HepG2 (cell line): Measurements from ENCODE around the gene FAAP20. TPM values are rescaled to one million over a fixed set of nuclear protein-coding genes. Genes with fewer than 3 reads are reported as not detected.

Source experiments
- ARID3A ChIP-seq: IDR thresholded peaks from 2 replicates; pipeline ENCODE4 v1.6.1; 2012; ENCODE audit warnings: low read depth, low read length, improper control_type of control experiment
- ATM ChIP-seq: fragments of 450-650 bp; IDR thresholded peaks from 2 replicates; pipeline ENCODE4 v1.7.1; 2017; ENCODE audit warnings: mild to moderate bottlenecking, borderline replicate concordance
- CBX2 ChIP-seq, 2 experiments: fragments of 200-600 bp in 1 of 2; sonication (generic); formaldehyde crosslinking in 1 of 2; IDR thresholded peaks; 2 replicates each; pipeline versions ENCODE4 v1.7.0 to v1.8.1; 2018 to 2022; ENCODE audit warnings: low read depth in 2 of 2, low read length in 1 of 2, mild to moderate bottlenecking in 1 of 2, missing genetic modification reagents in 1 of 2
- CHD4 ChIP-seq: fragments of 200-600 bp; sonication (generic); IDR thresholded peaks from 2 replicates; pipeline ENCODE4 v1.7.0; 2017; ENCODE audit warnings: mild to moderate bottlenecking, low read length, borderline replicate concordance
- FOXA3 ChIP-seq: IDR thresholded peaks from 2 replicates; pipeline ENCODE4 v1.6.1; 2016; ENCODE audit warnings: missing genetic modification reagents, missing compliant biosample characterization
- FOXP4 ChIP-seq: sonication (generic); formaldehyde crosslinking; IDR thresholded peaks from 2 replicates; pipeline ENCODE4 v1.4.0; 2020; ENCODE audit warnings: missing genetic modification reagents
- GPN1 ChIP-seq: sonication (generic); formaldehyde crosslinking; IDR thresholded peaks from 2 replicates; pipeline ENCODE4 v1.5.1; 2020; ENCODE audit warnings: missing genetic modification reagents, borderline replicate concordance
- IKZF1 ChIP-seq: fragments of 450-650 bp; IDR thresholded peaks from 2 replicates; pipeline ENCODE4 v1.7.1; 2016
- KDM1A ChIP-seq: IDR thresholded peaks from 2 replicates; pipeline ENCODE4 v1.6.1; 2016; ENCODE audit warnings: missing compliant biosample characterization
- MAFK ChIP-seq, 2 experiments: IDR thresholded peaks in 1 of 2; conservative IDR thresholded peaks in 1 of 2; 2 replicates each; pipeline ENCODE4 v1.6.1; 2011; ENCODE audit warnings: improper control_type of control experiment in 2 of 2, low read length in 2 of 2
- SAP130 ChIP-seq: IDR thresholded peaks from 2 replicates; pipeline ENCODE4 v1.6.1; 2016; ENCODE audit warnings: low read depth
- TEAD2 ChIP-seq: sonication (generic); formaldehyde crosslinking; IDR thresholded peaks from 2 replicates; pipeline ENCODE4 v1.9.0; 2021; ENCODE audit warnings: missing genetic modification reagents
- ZBTB38 ChIP-seq: sonication (generic); formaldehyde crosslinking; IDR thresholded peaks from 2 replicates; pipeline ENCODE4 v1.5.1; 2020; ENCODE audit warnings: mild to moderate bottlenecking, missing genetic modification reagents
- ZBTB7B ChIP-seq: sonication (generic); formaldehyde crosslinking; IDR thresholded peaks from 2 replicates; pipeline ENCODE4 v1.4.0; 2020; ENCODE audit warnings: missing genetic modification reagents
- ZFP62 ChIP-seq: sonication (generic); formaldehyde crosslinking; IDR thresholded peaks from 2 replicates; pipeline ENCODE4 v1.4.0; 2020; ENCODE audit warnings: missing genetic modification reagents
- ZNF256 ChIP-seq: sonication (generic); formaldehyde crosslinking; conservative IDR thresholded peaks from 2 replicates; pipeline ENCODE4 v1.4.0; 2020; ENCODE audit warnings: missing genetic modification reagents
- ZNF333 ChIP-seq: sonication (generic); formaldehyde crosslinking; IDR thresholded peaks from 2 replicates; pipeline ENCODE4 v1.4.0; 2020; ENCODE audit warnings: mild to moderate bottlenecking, missing genetic modification reagents, borderline replicate concordance
- ZNF441 ChIP-seq: sonication (generic); formaldehyde crosslinking; IDR thresholded peaks from 2 replicates; pipeline ENCODE4 v1.7.0; 2021; ENCODE audit warnings: missing genetic modification reagents, borderline replicate concordance
- ZNF891 ChIP-seq: sonication (generic); formaldehyde crosslinking; IDR thresholded peaks from 2 replicates; pipeline ENCODE4 v1.5.0; 2020; ENCODE audit warnings: mild to moderate bottlenecking, missing genetic modification reagents
- ZSCAN21 ChIP-seq: sonication (generic); formaldehyde crosslinking; IDR thresholded peaks from 2 replicates; pipeline ENCODE4 v1.8.0; 2022; ENCODE audit warnings: mild to moderate bottlenecking, missing genetic modification reagents, moderate library complexity, borderline replicate concordance
- polyA plus RNA-seq, 8 experiments: library from polyadenylated mRNA; depleted of rRNA in 3 of 8; stranded (reverse) in 7 of 8; unstranded in 1 of 8; fragments of >200 nt; fragmentation: Illumina TruSeq in 4 of 8; extraction: Trizol in 4 of 8; gene quantifications; 2 replicates each; pipeline versions ENCODE4 v1.2.1 to v1.2.3, GENCODE V29; 2011 to 2016; ENCODE audit warnings: low read depth in 4 of 8, missing spikeins in 1 of 8, mixed read lengths in 1 of 8; ENCODE audit not compliant: insufficient read depth in 1 of 8
- total RNA-seq, 5 experiments: library from RNA; depleted of rRNA; stranded (reverse); fragments of >200 nt; fragmentation: Illumina TruSeq; extraction: Trizol; gene quantifications; 2 replicates each; pipeline ENCODE4 v1.2.3, GENCODE V29; 2016; ENCODE audit warnings: low read depth in 1 of 5
- TF ChIP-seq, protein P1 (sequence below): sonication (generic); formaldehyde crosslinking; IDR thresholded peaks from 2 replicates; pipeline ENCODE4 v1.9.0; 2021; ENCODE audit warnings: missing genetic modification reagents, borderline replicate concordance
- TF ChIP-seq, protein P2 (sequence below): sonication (generic); formaldehyde crosslinking; IDR thresholded peaks from 2 replicates; pipeline ENCODE4 v1.4.0; 2020; ENCODE audit warnings: missing genetic modification reagents, borderline replicate concordance

FAAP20 gene
- total and polyA plus RNA-seq, 2 of the 13 experiments (the other 11 are each of a cell fraction or from before 2014, with no cell fraction given), result 9.6 to 10.8 TPM

DNA sequence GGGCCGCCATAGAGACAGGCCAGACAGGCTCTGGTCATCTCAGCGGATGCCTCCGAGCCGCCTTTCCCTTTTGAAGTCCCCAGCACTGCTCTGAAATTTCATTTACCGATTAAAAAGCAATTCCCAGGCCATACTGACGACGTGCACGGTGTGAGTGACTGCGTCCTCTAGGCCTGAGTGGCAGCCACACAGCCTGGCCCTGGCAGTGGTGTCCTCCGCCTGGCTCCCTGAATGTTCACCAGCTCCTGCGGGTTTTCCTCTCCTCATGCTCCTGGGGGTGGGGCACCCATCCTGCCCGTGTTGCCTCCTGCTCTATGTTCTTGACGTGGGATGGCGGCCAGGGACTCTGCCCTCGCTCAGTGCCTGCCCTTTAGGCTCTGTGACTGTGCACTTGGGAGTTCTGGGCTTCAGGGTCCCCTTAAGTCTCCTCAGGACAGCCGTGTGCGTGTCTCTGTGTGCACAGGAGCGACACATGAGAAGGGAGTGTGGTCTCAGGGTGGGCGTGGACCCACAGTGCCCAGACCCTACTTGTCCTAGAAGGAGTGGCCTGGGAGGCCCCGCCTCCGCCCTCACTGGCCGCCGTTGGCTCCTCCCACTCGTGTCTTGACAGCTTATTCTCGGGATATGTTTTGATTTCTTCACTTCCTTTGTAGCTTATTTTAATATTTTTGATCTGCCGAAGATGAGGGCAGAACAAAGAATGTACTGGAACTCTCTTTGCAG, 37.1 kb upstream of the FAAP20 start (continued):
- TF ChIP-seq ARID3A, result no peak
- TF ChIP-seq ATM, result no peak
- TF ChIP-seq IKZF1, result no peak
- no peak for TF ChIP-seq CHD4
- no peak for TF ChIP-seq KDM1A
- no peak for TF ChIP-seq TEAD2 (CRISPR knock-in tag)
- 0 out of 2 replicates have a peak, but pooled peaks have one; percentile 15 for TF ChIP-seq ZNF891 (CRISPR knock-in tag)
- no peak for TF ChIP-seq ZNF333
- TF ChIP-seq ZNF256 (CRISPR knock-in tag), result no peak
- no peak for TF ChIP-seq GPN1 (CRISPR knock-in tag)
- TF ChIP-seq FOXA3 (CRISPR knock-in tag), result no peak
- TF ChIP-seq, protein P1, sequence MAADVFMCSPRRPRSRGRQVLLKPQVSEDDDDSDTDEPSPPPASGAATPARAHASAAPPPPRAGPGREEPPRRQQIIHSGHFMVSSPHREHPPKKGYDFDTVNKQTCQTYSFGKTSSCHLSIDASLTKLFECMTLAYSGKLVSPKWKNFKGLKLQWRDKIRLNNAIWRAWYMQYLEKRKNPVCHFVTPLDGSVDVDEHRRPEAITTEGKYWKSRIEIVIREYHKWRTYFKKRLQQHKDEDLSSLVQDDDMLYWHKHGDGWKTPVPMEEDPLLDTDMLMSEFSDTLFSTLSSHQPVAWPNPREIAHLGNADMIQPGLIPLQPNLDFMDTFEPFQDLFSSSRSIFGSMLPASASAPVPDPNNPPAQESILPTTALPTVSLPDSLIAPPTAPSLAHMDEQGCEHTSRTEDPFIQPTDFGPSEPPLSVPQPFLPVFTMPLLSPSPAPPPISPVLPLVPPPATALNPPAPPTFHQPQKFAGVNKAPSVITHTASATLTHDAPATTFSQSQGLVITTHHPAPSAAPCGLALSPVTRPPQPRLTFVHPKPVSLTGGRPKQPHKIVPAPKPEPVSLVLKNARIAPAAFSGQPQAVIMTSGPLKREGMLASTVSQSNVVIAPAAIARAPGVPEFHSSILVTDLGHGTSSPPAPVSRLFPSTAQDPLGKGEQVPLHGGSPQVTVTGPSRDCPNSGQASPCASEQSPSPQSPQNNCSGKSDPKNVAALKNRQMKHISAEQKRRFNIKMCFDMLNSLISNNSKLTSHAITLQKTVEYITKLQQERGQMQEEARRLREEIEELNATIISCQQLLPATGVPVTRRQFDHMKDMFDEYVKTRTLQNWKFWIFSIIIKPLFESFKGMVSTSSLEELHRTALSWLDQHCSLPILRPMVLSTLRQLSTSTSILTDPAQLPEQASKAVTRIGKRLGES, result no peak
- TF ChIP-seq SAP130 (CRISPR knock-in tag), result peak; percentile 79; the same call in 1 of the 2 replicates
- TF ChIP-seq, protein P2, sequence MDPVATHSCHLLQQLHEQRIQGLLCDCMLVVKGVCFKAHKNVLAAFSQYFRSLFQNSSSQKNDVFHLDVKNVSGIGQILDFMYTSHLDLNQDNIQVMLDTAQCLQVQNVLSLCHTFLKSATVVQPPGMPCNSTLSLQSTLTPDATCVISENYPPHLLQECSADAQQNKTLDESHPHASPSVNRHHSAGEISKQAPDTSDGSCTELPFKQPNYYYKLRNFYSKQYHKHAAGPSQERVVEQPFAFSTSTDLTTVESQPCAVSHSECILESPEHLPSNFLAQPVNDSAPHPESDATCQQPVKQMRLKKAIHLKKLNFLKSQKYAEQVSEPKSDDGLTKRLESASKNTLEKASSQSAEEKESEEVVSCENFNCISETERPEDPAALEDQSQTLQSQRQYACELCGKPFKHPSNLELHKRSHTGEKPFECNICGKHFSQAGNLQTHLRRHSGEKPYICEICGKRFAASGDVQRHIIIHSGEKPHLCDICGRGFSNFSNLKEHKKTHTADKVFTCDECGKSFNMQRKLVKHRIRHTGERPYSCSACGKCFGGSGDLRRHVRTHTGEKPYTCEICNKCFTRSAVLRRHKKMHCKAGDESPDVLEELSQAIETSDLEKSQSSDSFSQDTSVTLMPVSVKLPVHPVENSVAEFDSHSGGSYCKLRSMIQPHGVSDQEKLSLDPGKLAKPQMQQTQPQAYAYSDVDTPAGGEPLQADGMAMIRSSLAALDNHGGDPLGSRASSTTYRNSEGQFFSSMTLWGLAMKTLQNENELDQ (CRISPR knock-in tag), result no peak
- no peak for TF ChIP-seq MAFK (conservative IDR thresholded peaks at IDR 0.05 in 1 of 2, IDR thresholded peaks at IDR 0.05 in 1 of 2; ENCODE audit: low read length in 2 of 2)
- TF ChIP-seq ZBTB38, result no peak; the same call in 1 of the 2 replicates
- no peak for TF ChIP-seq ZFP62
- no peak for TF ChIP-seq CBX2 (IDR thresholded peaks at IDR 0.05; ENCODE audit: low read depth, low read length)
- TF ChIP-seq CBX2 (CRISPR knock-in tag; IDR thresholded peaks at IDR 0.05; ENCODE audit: low read depth), result no peak
- TF ChIP-seq ZNF441 (CRISPR knock-in tag), result no peak
- TF ChIP-seq ZSCAN21 (CRISPR knock-in tag), result no peak
- no peak for TF ChIP-seq FOXP4 (CRISPR knock-in tag)
- peak; percentile 36; the same call in 1 of the 2 replicates for TF ChIP-seq ZBTB7B (CRISPR knock-in tag)
